Sigmoid colon (tissue), 3 donors: Measurements from ENCODE around the gene SIVA1.

Source experiments
- CTCF ChIP-seq, 4 experiments: fragments of 450-650 bp in 3 of 4; fragments of 200-600 bp in 1 of 4; IDR thresholded peaks; one replicate each; pipeline ENCODE4 v1.5.1; 2016 to 2019; ENCODE audit warnings: antibody characterized with exemption in 4 of 4, mild to moderate bottlenecking in 3 of 4, moderate library complexity in 2 of 4
- POLR2A ChIP-seq, 2 donors: fragments of 450-650 bp; IDR thresholded peaks; one replicate each; pipeline ENCODE4 v1.6.1; 2016; ENCODE audit warnings: antibody characterized with exemption in 2 of 2, mild to moderate bottlenecking in 2 of 2, moderate library complexity in 2 of 2

GRCh38 chr14:104706733-104707607 lies 46.0 kb upstream of the SIVA1 start:
- TF ChIP-seq CTCF (IDR thresholded peaks at IDR 0.05), result no peak
- TF ChIP-seq POLR2A (IDR thresholded peaks at IDR 0.05), result no peak
